Measurements from ENCODE around the gene PKHD1. TPM values are rescaled to one million over a fixed set of nuclear protein-coding genes. Genes with fewer than 3 reads are reported as not detected.

Gene PKHD1
- total RNA-seq, 1 experiment from 2014 or later, result 0.09 TPM

- H2AFZ ChIP-seq (ENCODE audit: low read length), result no peak overlapping the region
- no peaks in the 10 kb centered on the region for H3K4me1 Mint-ChIP-seq
- H3K9ac ChIP-seq (ENCODE audit: extremely low read depth, insufficient read length, low read length), result no peak overlapping the region
- TF ChIP-seq, protein P1, sequence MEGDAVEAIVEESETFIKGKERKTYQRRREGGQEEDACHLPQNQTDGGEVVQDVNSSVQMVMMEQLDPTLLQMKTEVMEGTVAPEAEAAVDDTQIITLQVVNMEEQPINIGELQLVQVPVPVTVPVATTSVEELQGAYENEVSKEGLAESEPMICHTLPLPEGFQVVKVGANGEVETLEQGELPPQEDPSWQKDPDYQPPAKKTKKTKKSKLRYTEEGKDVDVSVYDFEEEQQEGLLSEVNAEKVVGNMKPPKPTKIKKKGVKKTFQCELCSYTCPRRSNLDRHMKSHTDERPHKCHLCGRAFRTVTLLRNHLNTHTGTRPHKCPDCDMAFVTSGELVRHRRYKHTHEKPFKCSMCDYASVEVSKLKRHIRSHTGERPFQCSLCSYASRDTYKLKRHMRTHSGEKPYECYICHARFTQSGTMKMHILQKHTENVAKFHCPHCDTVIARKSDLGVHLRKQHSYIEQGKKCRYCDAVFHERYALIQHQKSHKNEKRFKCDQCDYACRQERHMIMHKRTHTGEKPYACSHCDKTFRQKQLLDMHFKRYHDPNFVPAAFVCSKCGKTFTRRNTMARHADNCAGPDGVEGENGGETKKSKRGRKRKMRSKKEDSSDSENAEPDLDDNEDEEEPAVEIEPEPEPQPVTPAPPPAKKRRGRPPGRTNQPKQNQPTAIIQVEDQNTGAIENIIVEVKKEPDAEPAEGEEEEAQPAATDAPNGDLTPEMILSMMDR (conservative IDR thresholded peaks at IDR 0.05), result no peak
- H3K79me2 ChIP-seq (ENCODE audit: insufficient read depth, low read length), result no peaks in the 10 kb centered on the region
- H3K27ac ChIP-seq (ENCODE audit: insufficient read length, low read depth, low read length), result no peak overlapping the region
- no peak overlapping the region for H2BK120ac ChIP-seq (ENCODE audit: low read depth, low read length, poor library complexity, severe bottlenecking)
- no peak overlapping the region for H2BK5ac ChIP-seq (ENCODE audit: insufficient read length, low read length)
- H2BK15ac ChIP-seq (ENCODE audit: low read depth, low read length), result no peak overlapping the region
- H4K20me1 ChIP-seq (ENCODE audit: control insufficient read depth, insufficient read depth, insufficient read length), result no peaks in the 10 kb centered on the region
- H3K4ac ChIP-seq (ENCODE audit: low read depth, low read length), result no peak overlapping the region
- H3K27me3 ChIP-seq (ENCODE audit: insufficient read depth, low read length), result no peaks in the 10 kb centered on the region
- H3K18ac ChIP-seq (ENCODE audit: insufficient read length, low read depth, low read length), result no peak overlapping the region
- no peak overlapping the region for H3K4me3 Mint-ChIP-seq
- H3T11ph ChIP-seq (ENCODE audit: low read length), result no peak overlapping the region
- H4K5ac ChIP-seq (ENCODE audit: insufficient read length, low read depth, low read length), result no peak overlapping the region
- H3K14ac ChIP-seq (ENCODE audit: insufficient read depth, low read length), result no peak overlapping the region
- H3K9me3 Mint-ChIP-seq, result no peaks in the 10 kb centered on the region; a peak in 1 of 5 replicates
- no peak overlapping the region for H3K27ac Mint-ChIP-seq
- H3K4me1 ChIP-seq (ENCODE audit: insufficient read depth, low read length), result no peaks in the 10 kb centered on the region
- no peaks in the 10 kb centered on the region for H3K27me3 Mint-ChIP-seq (ENCODE audit: low read depth)
- H3K23ac ChIP-seq (ENCODE audit: insufficient read length, low read depth, low read length), result no peak overlapping the region
- no peaks in the 10 kb centered on the region for H3K79me1 ChIP-seq (ENCODE audit: insufficient read depth, low read depth, low read length, poor library complexity, severe bottlenecking)
- H3K4me2 ChIP-seq (ENCODE audit: insufficient read depth, insufficient read length, low read length), result no peak overlapping the region
- no peak overlapping the region for H2AK5ac ChIP-seq (ENCODE audit: insufficient read length, low read length)
- no peaks in the 10 kb centered on the region for H3K36me3 Mint-ChIP-seq (ENCODE audit: insufficient read depth in 1 of 3, low read depth in 3 of 3)
- H2BK20ac ChIP-seq (ENCODE audit: low read depth, low read length, poor library complexity, severe bottlenecking), result no peak overlapping the region
- no peak overlapping the region for H3K56ac ChIP-seq (ENCODE audit: insufficient read length, low read depth, low read length)
- DNase-seq, result no peak
- H4K8ac ChIP-seq (replicated peaks; ENCODE audit: insufficient read length, low read depth, low read length), result no peak overlapping the region
- no peak overlapping the region for H2BK12ac ChIP-seq (ENCODE audit: insufficient read length, low read depth, low read length)
- no peaks in the 10 kb centered on the region for H3K23me2 ChIP-seq (ENCODE audit: insufficient read length, low read depth, low read length, poor library complexity, severe bottlenecking)
- no peak overlapping the region for H4K91ac ChIP-seq (ENCODE audit: insufficient read length, low read depth, low read length)
- no peaks in the 10 kb centered on the region for H3K9me3 ChIP-seq (ENCODE audit: control insufficient read depth, low read depth, low read length)
These were observed 402.8 kb downstream of the PKHD1 start for GRCh38 chr6:51684603-51685002.
